CD14-positive monocyte (primary cell): ENCODE results near the gene TENT4A. TPM values are rescaled to one million over a fixed set of nuclear protein-coding genes. Genes with fewer than 3 reads are reported as not detected.

Experiments
- DNase-seq, 3 donors: peaks; one replicate each; pipeline ENCODE4 v3.0.0-alpha.2; 2011 to 2022
- H2AFZ ChIP-seq: 2 replicates; pipeline ENCODE4 v1.6.0; 2012; ENCODE audit warnings: mild to moderate bottlenecking, low read depth, low read length, inconsistent platforms; ENCODE audit not compliant: insufficient read depth, poor library complexity, severe bottlenecking
- H3K27ac ChIP-seq, 2 donors: 1 replicate in 1 of 2; 2 replicates in 1 of 2; pipeline ENCODE4 v1.5.1; 2012 to 2013; ENCODE audit warnings: low read length in 2 of 2, control low read depth in 1 of 2, inconsistent platforms in 1 of 2, low read depth in 1 of 2, mild to moderate bottlenecking in 1 of 2
- H3K27me3 ChIP-seq, 2 donors: one replicate each; pipeline versions ENCODE4 v1.6.0 to v1.6.1; 2011 to 2013; ENCODE audit warnings: low read length in 2 of 2; ENCODE audit not compliant: control insufficient read depth in 2 of 2, insufficient read depth in 2 of 2
- H3K36me3 ChIP-seq, 2 donors: replicated peaks in 1 of 2; 1 replicate in 1 of 2; 2 replicates in 1 of 2; pipeline versions ENCODE4 v1.5.1 to v1.6.1; 2012 to 2013; ENCODE audit warnings: low read length in 2 of 2, control low read depth in 1 of 2, inconsistent platforms in 1 of 2, mild to moderate bottlenecking in 1 of 2; ENCODE audit not compliant: insufficient read depth in 2 of 2, control insufficient read depth in 1 of 2
- H3K4me1 ChIP-seq, 2 donors: 1 replicate in 1 of 2; 2 replicates in 1 of 2; pipeline versions ENCODE4 v1.5.1 to v1.6.1; 2012 to 2013; ENCODE audit warnings: low read length in 2 of 2, control low read depth in 1 of 2, inconsistent platforms in 1 of 2, mild to moderate bottlenecking in 1 of 2, moderate library complexity in 1 of 2; ENCODE audit not compliant: insufficient read depth in 2 of 2, control insufficient read depth in 1 of 2
- H3K4me2 ChIP-seq: replicated peaks from 2 replicates; pipeline ENCODE3; 2012; ENCODE audit warnings: low read length, moderate library complexity, mild to moderate bottlenecking; ENCODE audit not compliant: poor library complexity, severe bottlenecking; ENCODE audit errors: extremely low read depth
- H3K4me3 ChIP-seq, 3 experiments: fragments of 200-600 bp in 1 of 3; sonication (generic) in 1 of 3; replicated peaks in 1 of 3; 1 replicate in 2 of 3; 2 replicates in 1 of 3; pipeline ENCODE4 v1.5.1; 2011 to 2013; ENCODE audit warnings: low read length in 3 of 3, mild to moderate bottlenecking in 3 of 3, control low read depth in 2 of 3, low read depth in 2 of 3, inconsistent platforms in 1 of 3, moderate library complexity in 1 of 3
- H3K79me2 ChIP-seq: 2 replicates; pipeline ENCODE4 v1.6.0; 2012; ENCODE audit warnings: mild to moderate bottlenecking, control low read depth, inconsistent platforms, low read length, moderate library complexity; ENCODE audit not compliant: insufficient read depth
- H3K9ac ChIP-seq: 2 replicates; pipeline ENCODE4 v1.6.0; 2017; ENCODE audit warnings: low read length, mild to moderate bottlenecking; ENCODE audit not compliant: insufficient read depth, poor library complexity, severe bottlenecking
- H3K9me3 ChIP-seq, 2 donors: replicated peaks in 1 of 2; 1 replicate in 1 of 2; 2 replicates in 1 of 2; pipeline versions ENCODE4 v1.5.1 to v1.6.1; 2012 to 2013; ENCODE audit warnings: low read length in 2 of 2, control low read depth in 1 of 2; ENCODE audit not compliant: control insufficient read depth in 1 of 2, insufficient read depth in 1 of 2
- H4K20me1 ChIP-seq: 2 replicates; pipeline ENCODE4 v1.6.0; 2012; ENCODE audit warnings: mild to moderate bottlenecking, low read length, control low read depth, moderate library complexity; ENCODE audit not compliant: insufficient read depth
- H3K27ac Mint-ChIP-seq, 7 donors: one replicate each; pipeline ENCODE4 v1.8.0; 2020; ENCODE audit warnings: mild to moderate bottlenecking in 7 of 7, mixed read lengths in 7 of 7, moderate library complexity in 6 of 7, inconsistent platforms in 2 of 7
- H3K27me3 Mint-ChIP-seq, 3 donors: one replicate each; pipeline ENCODE4 v1.8.0; 2021 to 2022; ENCODE audit warnings: low read depth in 3 of 3, mild to moderate bottlenecking in 3 of 3, mixed read lengths in 3 of 3, moderate library complexity in 3 of 3, inconsistent platforms in 1 of 3
- H3K36me3 Mint-ChIP-seq, 2 donors: one replicate each; pipeline ENCODE4 v1.8.0; 2020; ENCODE audit warnings: mixed read lengths in 2 of 2, inconsistent platforms in 1 of 2, mild to moderate bottlenecking in 1 of 2
- H3K4me1 Mint-ChIP-seq: one replicate; pipeline ENCODE4 v1.8.0; 2020; ENCODE audit warnings: mild to moderate bottlenecking, mixed read lengths
- H3K4me3 Mint-ChIP-seq, 2 donors: one replicate each; pipeline ENCODE4 v1.8.0; 2020; ENCODE audit warnings: mild to moderate bottlenecking in 2 of 2, mixed read lengths in 2 of 2, moderate library complexity in 1 of 2
- H3K9me3 Mint-ChIP-seq, 7 donors: one replicate each; pipeline ENCODE4 v1.8.0; 2020 to 2022; ENCODE audit warnings: mixed read lengths in 7 of 7, mild to moderate bottlenecking in 6 of 7, moderate library complexity in 6 of 7, inconsistent platforms in 2 of 7
- WGBS: methylation state at CpG from one replicate; pipeline ENCODE4 v1.1.5; 2013; ENCODE audit warnings: missing lambda C conversion rate; ENCODE audit not compliant: insufficient coverage; 5-methylcytosine and 5-hydroxymethylcytosine counted together
- intact Hi-C, 2 donors: fragments of 100-400 bp; cut with micrococcal nuclease; formaldehyde crosslinking; loops; one replicate each; pipeline versions ENCODE4 v1.15.0 to v1.15.1; 2023
- polyA plus RNA-seq, 3 donors: library from polyadenylated mRNA; depleted of rRNA in 1 of 3; unstranded in 2 of 3; stranded (reverse) in 1 of 3; fragments of 300-500 nt in 2 of 3; fragments of >200 nt in 1 of 3; fragmentation: Illumina TruSeq in 2 of 3; gene quantifications; 1 replicate in 2 of 3; 2 replicates in 1 of 3; pipeline ENCODE4 v1.2.3, GENCODE V29; 2012 to 2021
- TF ChIP-seq, protein P1 (sequence below): fragments of 200-600 bp; IDR thresholded peaks from one replicate; pipeline ENCODE4 v1.8.0; 2022; ENCODE audit warnings: antibody characterized with exemption, mild to moderate bottlenecking

The TENT4A gene
- polyA plus RNA-seq, 3 donors: 0.17 to 15.6 (median 0.44) TPM

GRCh38 chr5:6790346-6790865 is 77.2 kb downstream of the TENT4A start:
- no peaks in the 10 kb centered on the region for H3K36me3 Mint-ChIP-seq
- Histone ChIP-seq H3K79me2 (no peaks in the 10 kb centered on the region), H3K4me3 (no peak overlapping the region), H3K9me3 (peaks cover 0 to 4% of the 10 kb centered on the region in 2 donors), H3K4me1 (peaks cover 34 to 38% of the 10 kb centered on the region in 2 donors), H3K27ac (no peak overlapping the region), H3K9ac (no peak overlapping the region), H3K27me3 (no peaks in the 10 kb centered on the region), H3K4me2 (no peak overlapping the region), H2AFZ (peak overlapping the region; percentile 5), H4K20me1 (no peaks in the 10 kb centered on the region), H3K36me3 (no peaks in the 10 kb centered on the region)
- DNase-seq: no peak
- no peak overlapping the region for H3K4me3 Mint-ChIP-seq
- peak overlapping the region in 1 of 7 donors; percentile 22 for H3K27ac Mint-ChIP-seq
- TF ChIP-seq, protein P1, sequence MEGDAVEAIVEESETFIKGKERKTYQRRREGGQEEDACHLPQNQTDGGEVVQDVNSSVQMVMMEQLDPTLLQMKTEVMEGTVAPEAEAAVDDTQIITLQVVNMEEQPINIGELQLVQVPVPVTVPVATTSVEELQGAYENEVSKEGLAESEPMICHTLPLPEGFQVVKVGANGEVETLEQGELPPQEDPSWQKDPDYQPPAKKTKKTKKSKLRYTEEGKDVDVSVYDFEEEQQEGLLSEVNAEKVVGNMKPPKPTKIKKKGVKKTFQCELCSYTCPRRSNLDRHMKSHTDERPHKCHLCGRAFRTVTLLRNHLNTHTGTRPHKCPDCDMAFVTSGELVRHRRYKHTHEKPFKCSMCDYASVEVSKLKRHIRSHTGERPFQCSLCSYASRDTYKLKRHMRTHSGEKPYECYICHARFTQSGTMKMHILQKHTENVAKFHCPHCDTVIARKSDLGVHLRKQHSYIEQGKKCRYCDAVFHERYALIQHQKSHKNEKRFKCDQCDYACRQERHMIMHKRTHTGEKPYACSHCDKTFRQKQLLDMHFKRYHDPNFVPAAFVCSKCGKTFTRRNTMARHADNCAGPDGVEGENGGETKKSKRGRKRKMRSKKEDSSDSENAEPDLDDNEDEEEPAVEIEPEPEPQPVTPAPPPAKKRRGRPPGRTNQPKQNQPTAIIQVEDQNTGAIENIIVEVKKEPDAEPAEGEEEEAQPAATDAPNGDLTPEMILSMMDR: no peak
- H3K27me3 Mint-ChIP-seq: peaks cover 4 to 7% (median 6%) of the 10 kb centered on the region in 3 donors
- peaks cover 49% of the 10 kb centered on the region for H3K4me1 Mint-ChIP-seq
- 92% methylated on average over 8 of the region's 8 CpGs for WGBS
- intact Hi-C loops: no loop called here
- peaks cover 0 to 5% (median 0%) of the 10 kb centered on the region in 7 donors for H3K9me3 Mint-ChIP-seq

GRCh38 chr5:6791031-6791430 is 77.8 kb downstream of the TENT4A start:
- H3K4me3 ChIP-seq: no peak overlapping the region
- intact Hi-C loops: no loop called here
- Mint-ChIP-seq H3K36me3 (no peaks in the 10 kb centered on the region), H3K4me3 (no peak overlapping the region), H3K27ac (no peak overlapping the region), H3K4me1 (peaks cover 43% of the 10 kb centered on the region), H3K27me3 (peaks cover 4 to 7% (median 6%) of the 10 kb centered on the region in 3 donors), H3K9me3 (peaks cover 0 to 5% (median 0%) of the 10 kb centered on the region in 7 donors)
- no peaks in the 10 kb centered on the region for H3K27me3 ChIP-seq
- DNase-seq: no peak
- 27% methylated on average over 9 of the region's 10 CpGs for WGBS
- H3K36me3 ChIP-seq: no peaks in the 10 kb centered on the region
- TF ChIP-seq, protein P1: no peak
- H3K4me2 ChIP-seq: no peak overlapping the region
- H3K27ac ChIP-seq: no peak overlapping the region
- no peak overlapping the region for H3K9ac ChIP-seq
- peaks cover 0 to 4% of the 10 kb centered on the region in 2 donors for H3K9me3 ChIP-seq
- no peaks in the 10 kb centered on the region for H4K20me1 ChIP-seq
- H3K79me2 ChIP-seq: no peaks in the 10 kb centered on the region
- peaks cover 32 to 36% of the 10 kb centered on the region in 2 donors for H3K4me1 ChIP-seq
- H2AFZ ChIP-seq: no peak overlapping the region
